Measurements from ENCODE around the gene FARP1. TPM values are rescaled to one million over a fixed set of nuclear protein-coding genes. Genes with fewer than 3 reads are reported as not detected.

FARP1 gene
- total and polyA plus RNA-seq, 2 of the 13 experiments (the other 11 are each of a cell fraction or from before 2014, with no cell fraction given) = 70.6 to 126 TPM

- 0 out of 2 replicates have a peak, but pooled peaks have one; percentile 38 for TF ChIP-seq ISL2 (CRISPR knock-in tag; IDR thresholded peaks at IDR 0.05)
- TF ChIP-seq JUNB (CRISPR knock-in tag; IDR thresholded peaks at IDR 0.05; ENCODE audit: borderline replicate concordance) = no peak
- TF ChIP-seq ZMAT3 (CRISPR knock-in tag; conservative IDR thresholded peaks at IDR 0.05) = no peak
- no peak for TF ChIP-seq ZNF552 (CRISPR knock-in tag; IDR thresholded peaks at IDR 0.05; ENCODE audit: borderline replicate concordance)
- TF ChIP-seq ZNF574 (CRISPR knock-in tag; IDR thresholded peaks at IDR 0.05) = no peak; the same call in 1 of the 2 replicates
- TF ChIP-seq PHF8 (CRISPR knock-in tag; IDR thresholded peaks at IDR 0.05) = 0 out of 2 replicates have a peak, but pooled peaks have one; percentile 27
- TF ChIP-seq DNMT3B (CRISPR knock-in tag; conservative IDR thresholded peaks at IDR 0.05) = no peak
- no peak for TF ChIP-seq HNF1B (CRISPR knock-in tag; IDR thresholded peaks at IDR 0.05)
- TF ChIP-seq THAP8 (CRISPR knock-in tag; IDR thresholded peaks at IDR 0.05; ENCODE audit: borderline replicate concordance) = no peak
- no peak for TF ChIP-seq ZUFSP (CRISPR knock-in tag; IDR thresholded peaks at IDR 0.05; ENCODE audit: borderline replicate concordance)
- peak; percentile 71 for TF ChIP-seq SP5 (CRISPR knock-in tag; IDR thresholded peaks at IDR 0.05; ENCODE audit: borderline replicate concordance, low read depth)
- TF ChIP-seq ZNF781 (CRISPR knock-in tag; IDR thresholded peaks at IDR 0.05; ENCODE audit: borderline replicate concordance, not compliant biosample characterization) = no peak
- no peak for TF ChIP-seq THYN1 (CRISPR knock-in tag; IDR thresholded peaks at IDR 0.05; ENCODE audit: borderline replicate concordance, low read depth)
- no peak for TF ChIP-seq LBX2 (CRISPR knock-in tag; IDR thresholded peaks at IDR 0.05; ENCODE audit: borderline replicate concordance)
- TF ChIP-seq JDP2 (CRISPR knock-in tag; IDR thresholded peaks at IDR 0.05; ENCODE audit: borderline replicate concordance) = no peak
- no peak for TF ChIP-seq PCBP1 (IDR thresholded peaks at IDR 0.05; ENCODE audit: borderline replicate concordance, low read depth, low read length)
- TF ChIP-seq HIVEP1 (CRISPR knock-in tag; IDR thresholded peaks at IDR 0.05) = 0 out of 2 replicates have a peak, but pooled peaks have one; percentile 38
- no peak for TF ChIP-seq GZF1 (CRISPR knock-in tag; IDR thresholded peaks at IDR 0.05)
- no peak for TF ChIP-seq ZNF83 (CRISPR knock-in tag; IDR thresholded peaks at IDR 0.05; ENCODE audit: borderline replicate concordance)
Measured at GRCh38 chr13:98300956-98301641, 158.2 kb downstream of the FARP1 start (continued).

Data from HepG2 (cell line).